Kidney capillary endothelial cell (primary cell): ENCODE data around the gene SPDEF.

Experiments used
- DNase-seq: peaks from one replicate; pipeline ENCODE4 v3.0.0-alpha.2; 2018; ENCODE audit warnings: low spot score

The SPDEF gene

DNA sequence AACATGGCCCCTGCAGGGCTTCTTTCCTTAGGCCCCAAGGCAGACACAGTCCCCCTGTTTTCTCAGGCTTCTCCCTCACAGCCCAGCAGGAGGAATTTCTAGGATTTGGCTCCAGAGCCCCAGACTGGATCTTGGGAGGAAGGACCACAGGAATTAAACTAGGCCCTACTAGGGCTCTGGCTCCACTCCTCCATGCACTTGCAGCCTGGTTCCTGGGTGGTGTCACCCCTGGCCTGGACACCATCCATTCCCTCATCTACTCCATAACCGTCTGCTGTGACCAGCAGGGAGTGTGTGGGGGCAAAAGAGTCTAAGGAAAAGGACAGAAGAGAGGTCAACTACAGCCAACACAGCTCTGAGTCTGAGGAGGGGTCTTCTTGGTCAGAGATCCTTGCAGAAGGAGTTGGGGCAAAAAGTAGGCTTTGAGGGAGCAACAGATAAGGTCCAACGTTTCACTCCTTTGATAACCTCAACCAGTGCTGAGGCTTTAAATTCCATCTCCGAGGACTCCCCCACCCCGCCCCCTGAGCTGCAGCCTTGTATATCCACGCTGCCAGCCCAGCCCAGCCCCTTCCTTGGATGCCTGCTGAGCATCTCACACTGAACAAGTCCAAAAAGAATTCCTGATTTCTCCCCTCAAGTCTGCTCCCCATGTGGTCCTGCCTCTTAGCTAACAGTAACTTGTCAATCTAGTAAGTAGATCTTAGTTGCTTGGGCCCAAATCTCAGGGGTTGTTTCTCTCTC lies 27.9 kb upstream of the SPDEF start:
- no peak for DNase-seq

DNA sequence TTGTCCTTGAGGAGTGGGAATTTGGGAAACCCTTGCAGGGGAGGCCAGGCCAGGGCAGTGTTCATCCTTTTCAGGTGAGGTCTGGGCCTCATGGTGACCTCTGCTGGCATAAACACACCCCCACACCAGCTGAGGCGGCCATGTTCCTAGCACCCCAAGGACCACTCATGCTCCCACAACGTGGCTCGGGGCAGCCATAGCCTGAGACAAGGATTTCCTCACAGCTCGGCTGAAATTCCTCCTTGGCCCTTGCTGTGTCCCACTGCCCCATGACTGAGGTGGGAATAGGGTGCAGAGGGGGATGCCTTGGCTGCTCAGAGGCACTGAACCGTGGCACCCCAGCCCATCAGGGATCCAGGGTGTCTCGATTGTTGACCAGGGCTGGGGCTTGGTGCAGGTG lies 27.3 kb upstream of the SPDEF start:
- no peak for DNase-seq

DNA sequence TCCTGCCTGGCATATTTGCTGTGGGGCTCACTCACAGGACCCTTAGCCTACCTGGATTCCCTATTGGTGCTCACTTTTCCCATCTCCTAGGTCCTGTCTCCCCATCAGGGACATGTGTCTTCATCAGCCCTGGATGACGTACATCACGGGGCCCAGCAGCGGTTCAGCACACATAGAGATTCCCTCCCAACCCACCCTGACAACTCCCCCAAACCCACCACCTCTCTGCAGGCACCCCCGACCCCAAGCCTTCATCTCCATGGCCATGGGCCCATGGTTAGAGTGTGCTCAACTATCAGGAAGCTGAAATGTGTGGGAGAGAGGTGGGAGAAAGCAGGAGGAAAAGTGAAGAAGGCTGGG lies 25.4 kb upstream of the SPDEF start:
- DNase-seq = no peak

DNA sequence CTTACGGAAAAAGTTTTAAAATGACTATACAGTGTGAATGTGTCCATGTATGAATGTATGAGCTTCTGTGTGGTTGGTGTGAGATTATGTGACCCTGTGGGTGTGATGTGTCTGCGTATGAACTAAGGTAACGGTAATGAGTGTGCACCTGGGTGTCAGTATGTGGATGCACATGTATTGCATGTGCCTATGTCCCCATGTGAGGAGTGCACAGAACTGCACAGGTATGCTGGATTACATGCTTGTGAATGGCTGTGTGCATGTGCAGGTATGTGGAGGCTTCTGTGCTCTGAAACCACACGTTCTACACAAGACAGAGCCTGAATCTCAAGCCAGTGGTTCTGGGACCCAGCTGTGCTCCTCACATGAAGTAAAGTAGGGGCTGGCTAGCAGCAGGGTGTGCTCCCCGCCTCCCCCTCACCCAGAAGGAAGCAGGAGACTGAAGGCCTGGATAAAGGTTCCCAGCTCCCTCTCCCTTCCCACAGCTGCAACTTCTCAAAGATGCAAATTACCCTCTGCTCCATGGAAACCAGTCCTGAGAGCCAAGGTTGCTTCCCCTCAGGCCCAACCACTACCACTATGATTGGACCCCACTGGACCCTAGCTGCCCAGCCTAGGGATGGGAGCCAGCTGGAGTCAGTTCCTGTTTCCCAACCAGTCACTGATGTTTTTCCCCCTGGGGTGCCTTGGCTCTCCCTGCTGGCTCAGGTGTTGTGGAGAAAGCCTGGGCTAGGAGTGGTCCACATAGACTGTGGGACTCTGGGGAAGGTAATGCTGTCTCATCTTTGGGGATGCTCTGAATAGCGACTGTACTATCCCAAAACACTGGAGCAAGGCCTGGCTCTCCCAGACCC lies 24.8 kb upstream of the SPDEF start:
- DNase-seq = no peak

DNA sequence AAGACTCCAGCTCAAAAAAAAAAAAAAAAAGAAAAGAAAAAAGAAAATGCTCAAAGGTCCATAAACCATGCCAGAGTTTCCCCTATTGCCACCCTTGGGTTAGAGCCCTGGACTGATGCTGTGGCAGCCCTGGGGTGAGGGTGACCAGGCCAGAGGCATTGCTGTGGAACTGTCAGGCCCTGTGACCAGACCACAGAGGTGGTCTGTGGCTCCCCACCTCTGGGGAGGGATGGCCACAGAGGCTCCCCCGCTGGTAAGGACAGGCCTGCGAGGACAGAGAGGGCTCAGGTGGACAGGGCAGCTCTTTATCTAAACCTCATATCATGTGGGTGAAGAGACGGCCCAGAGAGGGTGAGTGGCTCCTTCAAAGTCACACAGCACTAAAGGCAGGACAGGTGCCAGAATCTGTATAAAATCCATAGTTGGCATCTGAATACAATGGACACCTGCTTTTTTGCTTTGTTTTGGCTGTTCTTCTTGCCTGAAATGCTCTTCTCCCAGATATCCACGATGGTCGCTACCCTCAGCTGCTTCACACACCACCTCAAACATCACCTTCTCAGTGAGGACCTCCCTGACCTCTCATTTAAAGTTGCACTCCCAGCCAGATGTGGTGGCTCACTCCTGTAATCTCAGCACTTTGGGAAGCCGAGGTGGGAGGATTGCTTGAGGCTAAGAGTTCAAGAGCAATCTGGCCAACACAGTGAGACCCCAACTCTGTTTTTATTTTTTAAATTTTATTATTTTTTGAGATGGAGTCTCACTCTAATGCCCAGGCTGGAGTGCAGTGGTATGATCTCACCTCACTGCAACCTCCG lies 22.5 kb upstream of the SPDEF start:
- DNase-seq = no peak

DNA sequence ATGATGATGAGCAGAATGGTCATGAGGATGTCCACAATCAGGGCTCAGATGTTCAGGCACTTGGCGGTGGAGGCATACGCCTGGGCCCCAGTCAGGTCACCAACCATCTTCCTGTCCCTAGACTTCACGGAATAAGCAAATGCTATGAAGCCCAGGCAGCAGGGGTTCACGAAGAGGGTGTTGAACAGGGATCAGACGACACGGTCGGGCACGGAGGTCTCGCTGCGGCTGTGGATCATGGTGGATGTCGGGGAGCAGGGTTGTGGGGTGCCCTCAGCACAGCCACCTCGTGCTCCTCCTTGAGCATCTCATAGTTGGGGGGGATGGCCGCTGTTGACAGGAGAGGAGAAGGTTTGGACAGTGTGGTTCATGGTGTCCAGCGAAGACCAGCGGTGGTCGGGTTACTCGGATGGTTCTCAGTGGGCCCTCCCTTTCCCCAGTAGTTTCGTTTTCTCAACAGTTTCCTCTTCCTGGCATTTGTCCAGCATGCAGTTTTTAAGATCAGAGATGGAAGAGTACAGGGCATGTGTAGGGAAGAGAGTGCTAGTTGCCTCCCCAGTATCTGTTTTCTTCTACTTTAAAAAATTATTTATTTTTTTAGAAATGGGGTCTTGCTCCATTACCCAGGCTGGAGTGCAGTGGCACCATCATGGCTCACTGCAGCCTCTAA lies 20.3 kb upstream of the SPDEF start:
- no peak for DNase-seq

DNA sequence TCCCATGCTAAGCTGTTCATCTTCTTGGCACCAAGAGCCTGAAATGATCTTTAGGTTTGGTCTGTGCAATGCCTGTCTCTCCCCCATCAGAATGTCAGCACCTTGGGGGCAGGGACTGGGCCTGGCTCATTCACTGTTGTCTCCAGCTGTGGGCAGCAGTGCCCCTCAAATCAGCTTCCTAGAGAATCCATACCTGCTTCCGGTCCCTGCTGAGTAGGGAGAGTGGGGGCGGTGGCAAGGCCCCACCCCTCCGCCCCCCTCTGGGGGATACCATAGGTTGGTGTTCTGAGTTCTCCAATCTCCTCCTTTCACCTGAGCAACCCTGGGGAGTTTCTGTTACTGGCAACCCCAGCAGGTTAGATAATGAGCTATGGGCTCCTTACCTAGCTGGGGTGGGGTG lies 19.2 kb upstream of the SPDEF start:
- DNase-seq = no peak

DNA sequence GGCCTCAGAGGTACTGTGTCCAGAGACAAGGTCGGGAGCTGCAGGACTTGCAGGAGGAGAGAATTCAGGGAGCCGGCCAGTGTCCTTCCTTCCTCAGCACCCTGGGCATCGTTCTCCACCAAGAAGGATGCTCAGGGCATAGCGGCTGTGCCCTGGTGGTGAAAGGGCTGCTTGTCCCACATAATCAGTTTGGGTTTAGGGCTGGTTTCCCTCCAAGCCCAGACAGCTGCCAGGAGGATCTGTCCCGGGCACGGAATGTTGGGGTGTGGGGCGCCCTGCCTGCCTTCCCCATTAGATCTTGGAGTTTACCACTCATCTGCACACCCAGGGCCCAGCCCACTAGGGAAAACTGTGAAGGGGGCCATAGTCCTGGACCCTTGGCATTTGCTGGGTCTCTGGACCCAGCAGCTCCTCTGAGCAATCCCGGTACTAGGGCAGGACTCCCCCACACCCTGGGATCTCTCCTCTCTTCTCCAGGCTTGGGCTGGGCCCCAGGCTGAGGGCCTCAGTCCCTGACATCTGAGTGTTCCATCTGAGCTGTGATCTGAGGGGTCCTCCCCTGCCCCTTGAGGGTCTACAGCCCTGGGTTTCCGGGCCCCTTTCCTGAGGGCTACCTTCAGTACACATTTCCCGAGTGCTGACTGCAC lies 18.6 kb upstream of the SPDEF start:
- DNase-seq = no peak

DNA sequence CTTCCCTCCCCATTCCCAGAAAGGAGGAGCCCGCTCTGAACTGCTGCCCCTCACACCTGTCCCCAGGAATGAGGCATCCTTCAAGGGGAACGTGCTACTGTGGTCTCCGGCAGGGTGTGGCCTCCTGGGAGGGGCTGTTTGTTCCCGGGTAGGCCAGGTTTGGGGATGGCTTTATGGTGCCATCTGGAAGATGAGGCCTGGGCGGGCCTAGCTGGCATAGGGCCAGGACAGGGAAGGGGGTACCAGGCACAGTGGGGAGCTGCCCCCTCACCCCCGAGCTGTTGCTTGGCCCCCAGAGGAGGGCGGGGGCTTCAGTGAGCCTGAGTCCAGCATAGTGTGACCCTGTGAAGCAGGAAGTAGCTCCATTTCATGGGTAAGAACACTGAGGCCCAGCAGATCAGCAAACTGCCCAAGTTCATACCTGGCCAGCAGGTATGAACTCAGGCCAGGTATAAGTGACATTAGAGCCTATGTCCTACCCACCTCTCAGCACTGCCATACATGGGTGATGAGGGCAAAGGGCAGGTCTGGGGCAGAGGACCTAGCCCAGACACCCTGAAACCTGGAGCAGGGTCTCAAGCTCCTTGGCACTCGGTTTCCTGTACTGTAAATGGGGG lies 17.5 kb upstream of the SPDEF start:
- DNase-seq = no peak

DNA sequence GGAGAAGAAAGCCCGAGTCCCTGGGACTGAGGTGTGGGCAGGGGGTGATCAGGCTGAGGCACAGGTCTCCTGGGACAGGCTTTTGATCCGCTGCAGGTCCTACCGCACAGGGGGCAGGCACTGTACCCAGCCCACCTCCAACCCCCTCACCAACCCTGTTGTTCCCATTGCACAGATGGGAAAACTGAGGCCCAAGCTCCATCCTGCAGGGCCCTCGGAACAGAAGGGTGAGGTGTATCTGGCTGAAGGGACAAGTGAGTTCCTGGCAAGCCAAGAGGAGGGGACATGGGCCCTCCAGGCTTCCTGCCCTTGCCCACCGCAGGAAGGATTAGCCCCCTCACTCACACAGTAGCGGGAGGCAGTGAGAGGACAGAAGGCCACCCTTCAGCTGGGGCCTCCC lies 16.5 kb upstream of the SPDEF start:
- no peak for DNase-seq

DNA sequence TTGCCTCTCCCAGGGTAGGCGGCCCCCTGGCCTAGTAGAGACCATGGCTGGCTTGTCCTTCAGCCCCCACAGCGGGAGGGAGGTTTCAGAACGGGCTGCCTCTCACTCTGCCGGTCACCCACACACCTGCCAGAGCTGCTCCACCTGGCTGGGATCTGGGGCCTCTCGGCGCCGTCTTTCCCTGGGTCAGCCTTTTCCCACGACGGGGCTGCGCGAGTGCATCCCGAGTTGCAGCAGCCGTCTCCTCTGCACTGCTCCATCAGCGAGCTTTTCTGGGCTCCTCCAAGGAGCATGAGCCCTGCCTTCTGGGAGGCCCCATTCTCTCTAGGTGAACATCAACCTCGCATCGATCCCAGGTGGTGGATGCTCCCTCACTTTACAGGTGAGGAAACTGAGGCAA lies 15.9 kb upstream of the SPDEF start:
- no peak for DNase-seq

DNA sequence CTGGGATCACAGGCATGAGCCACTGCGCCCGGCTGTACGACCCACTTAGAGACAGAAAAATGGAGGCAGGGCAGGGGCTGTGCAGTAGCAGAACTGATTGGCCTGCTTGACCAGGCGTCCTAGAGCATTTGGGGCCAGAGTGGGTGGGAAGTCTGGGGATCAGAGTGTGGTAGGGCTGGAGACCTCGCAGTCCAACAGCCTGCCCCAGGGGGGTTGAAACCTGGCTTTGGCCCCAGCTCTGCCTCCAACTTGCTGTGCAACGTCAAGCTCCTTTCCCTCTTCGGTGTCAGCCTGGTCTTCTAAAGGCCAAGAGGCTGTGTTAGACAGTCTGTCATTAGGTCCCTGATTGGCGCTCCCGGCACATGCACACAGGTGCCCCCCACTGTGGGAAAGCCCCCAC lies 15.3 kb upstream of the SPDEF start:
- no peak for DNase-seq

DNA sequence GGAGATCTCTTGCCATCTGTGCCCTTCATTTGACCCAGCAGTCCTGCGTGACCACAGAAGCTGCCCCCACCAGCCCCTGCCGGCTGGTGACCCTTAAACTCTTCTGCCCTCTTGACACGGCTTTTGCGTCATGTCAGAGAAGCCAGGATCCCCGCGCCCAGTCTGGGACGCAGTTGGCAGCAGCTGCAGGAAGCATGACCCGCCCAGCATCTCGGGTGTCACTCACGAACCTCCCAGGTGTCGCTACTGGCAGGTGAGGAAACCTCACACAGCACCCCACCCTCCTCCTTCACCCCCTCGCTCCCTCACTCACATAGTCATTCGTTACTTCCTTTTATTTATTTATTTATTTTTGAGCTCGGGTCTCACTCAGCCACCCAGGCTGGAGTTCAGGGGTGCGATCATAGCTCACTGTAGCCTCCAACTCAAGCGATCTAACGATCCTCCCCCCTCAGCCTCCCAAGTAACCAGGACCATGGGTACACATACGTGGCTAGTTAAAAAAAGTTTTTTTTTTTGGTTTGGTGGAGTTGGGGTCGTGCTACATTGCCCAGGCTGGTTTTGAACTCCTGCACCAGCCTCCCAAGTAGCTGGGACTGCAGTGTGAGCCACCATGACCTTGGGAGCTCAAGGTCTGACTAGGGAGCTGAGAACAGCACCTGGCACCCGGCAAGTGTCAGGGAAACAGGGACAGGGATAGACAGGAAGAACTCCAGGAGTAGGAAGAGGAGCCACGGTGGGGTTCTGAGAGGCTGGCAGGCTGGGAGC lies 14.1 kb upstream of the SPDEF start:
- no peak for DNase-seq

DNA sequence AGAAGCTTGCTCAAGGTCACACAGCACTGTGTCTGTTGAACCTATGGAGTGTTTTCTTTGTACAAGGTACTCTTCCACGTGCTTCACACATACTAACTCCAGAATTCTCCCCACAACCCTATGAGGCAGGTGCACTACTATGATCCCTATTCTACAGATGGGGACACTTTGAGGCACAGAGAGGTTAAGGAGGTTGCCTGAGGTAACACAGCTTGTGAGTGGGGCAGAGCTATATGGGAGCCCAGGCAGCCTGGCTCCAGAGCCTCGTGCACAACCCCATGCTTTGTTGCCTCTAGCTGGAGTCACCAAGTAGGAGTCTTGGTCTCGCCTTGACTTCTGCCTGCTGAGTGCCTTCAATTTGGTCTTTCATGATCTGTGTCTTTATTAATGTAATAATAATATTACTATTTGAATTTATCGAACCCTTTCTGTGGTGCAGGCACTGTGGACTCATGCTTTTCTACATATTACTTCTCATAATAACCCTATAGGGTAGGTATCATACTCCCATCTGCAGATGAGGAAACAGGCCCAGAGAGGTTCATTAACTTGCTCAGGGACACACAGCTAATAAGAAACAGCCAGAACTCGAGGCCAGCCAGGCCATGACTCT lies 13.3 kb upstream of the SPDEF start:
- DNase-seq = no peak

DNA sequence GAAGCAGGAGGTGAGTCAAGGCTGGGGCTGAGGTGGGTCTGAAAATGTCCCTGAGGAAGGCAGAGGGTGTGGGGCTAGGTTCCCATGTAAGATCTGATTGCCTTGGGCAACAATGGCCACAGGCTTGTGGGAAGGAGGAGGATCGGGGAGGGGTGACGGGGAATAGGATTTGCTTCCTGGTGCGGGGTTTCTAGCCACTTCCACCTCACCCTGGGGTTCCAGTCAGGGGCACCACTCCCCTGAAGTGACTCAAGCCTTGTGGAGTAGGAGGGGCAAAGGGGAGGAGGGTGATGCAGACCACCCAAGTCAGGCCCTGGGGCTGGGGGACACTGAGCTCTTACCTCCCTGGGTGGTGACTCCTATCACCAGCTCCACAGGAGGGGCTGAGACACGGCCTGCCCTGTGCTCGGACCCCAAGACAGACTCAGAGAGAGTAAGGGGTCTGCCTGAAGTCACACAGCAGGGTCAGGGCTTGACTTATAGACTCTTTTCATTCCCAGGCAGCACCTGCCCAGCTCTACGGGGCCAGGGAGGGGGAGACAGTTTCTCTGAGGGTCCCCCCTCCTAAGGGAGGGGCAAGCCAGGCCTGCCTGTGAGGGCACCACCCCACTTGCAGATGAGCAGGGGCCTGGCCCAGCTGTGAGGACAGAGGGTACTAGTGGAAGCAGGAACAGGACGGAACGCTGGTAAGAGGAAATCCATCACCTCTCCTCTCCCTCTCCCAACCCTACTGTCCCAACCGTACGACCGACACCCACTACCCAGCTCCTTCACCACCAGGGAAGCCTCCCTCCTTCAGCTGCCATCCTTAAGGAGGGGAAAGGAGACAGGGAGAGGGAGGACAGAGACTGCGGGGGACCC lies 12.4 kb upstream of the SPDEF start:
- no peak for DNase-seq

DNA sequence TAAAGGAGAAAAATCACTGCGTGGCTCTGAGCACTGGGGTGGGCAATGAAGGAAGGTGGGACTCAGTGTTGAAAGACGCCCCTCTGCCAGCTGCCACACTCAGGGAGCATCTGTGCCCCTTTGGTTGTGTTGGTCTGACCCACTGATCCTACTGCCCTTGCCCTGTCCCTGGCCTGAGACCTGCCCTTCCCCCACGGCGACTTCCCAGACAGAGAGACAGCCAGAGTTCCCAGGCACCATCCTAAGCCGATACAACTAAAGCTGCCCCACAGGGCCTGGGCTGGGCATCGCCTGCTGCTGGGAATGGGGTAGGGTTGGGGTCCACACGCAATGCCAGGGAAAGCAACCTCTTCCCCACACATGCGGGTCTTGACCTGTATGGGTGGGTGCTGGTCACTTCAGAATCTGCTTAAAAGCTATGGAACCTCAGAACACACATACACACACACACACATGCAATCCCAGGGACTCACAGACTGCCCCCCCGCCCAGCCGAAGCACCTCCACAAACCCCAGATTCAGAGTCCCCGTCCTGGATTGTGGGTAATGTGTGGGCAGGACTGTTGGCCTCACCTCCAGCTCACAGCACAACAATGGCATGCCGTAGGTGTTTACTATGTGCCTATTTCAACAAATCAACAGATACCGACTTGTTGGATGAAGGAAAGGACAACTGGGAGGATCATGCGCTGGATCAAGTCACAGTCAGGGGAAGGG lies 10.9 kb upstream of the SPDEF start:
- DNase-seq = no peak

DNA sequence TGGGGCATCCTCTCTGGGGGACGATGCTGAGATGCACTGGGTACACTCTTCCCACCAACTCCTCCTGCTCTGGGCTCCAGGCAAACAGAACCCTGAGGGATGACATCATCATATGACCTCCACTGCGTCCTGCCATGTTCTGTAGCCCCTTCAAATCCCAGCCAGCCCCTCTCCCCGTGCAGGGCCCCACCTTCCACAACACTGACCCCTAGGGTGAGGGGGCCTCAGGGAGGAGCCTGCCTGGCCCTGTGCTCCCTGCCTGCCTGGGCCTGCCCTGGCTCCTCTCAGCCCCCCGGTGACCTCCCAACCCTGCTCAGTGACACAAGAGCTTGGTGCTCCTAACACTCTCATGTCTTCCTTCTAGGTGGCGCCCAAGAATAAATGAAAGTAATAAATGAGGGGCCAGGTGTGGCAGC lies 9.6 kb upstream of the SPDEF start:
- no peak for DNase-seq

DNA sequence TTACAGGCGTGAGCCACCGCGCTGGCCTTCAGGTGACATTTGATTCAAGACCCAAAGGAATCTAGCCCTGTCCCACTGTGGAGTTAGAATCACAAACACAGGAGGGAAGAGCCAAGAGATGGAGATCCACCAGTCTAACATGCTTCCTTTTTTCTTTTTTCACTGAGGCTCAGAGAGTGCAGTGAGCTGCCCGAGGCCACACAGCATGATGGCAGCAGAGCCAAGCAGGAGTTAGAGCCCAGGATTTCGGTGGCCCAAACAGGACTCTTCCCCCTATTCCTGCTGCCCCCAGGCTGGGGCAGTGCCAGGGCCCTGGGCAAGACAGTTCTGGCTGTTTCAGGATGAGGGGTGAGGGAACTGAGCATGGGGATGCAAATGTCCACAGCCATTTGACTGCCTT lies 8.1 kb upstream of the SPDEF start:
- no peak for DNase-seq

DNA sequence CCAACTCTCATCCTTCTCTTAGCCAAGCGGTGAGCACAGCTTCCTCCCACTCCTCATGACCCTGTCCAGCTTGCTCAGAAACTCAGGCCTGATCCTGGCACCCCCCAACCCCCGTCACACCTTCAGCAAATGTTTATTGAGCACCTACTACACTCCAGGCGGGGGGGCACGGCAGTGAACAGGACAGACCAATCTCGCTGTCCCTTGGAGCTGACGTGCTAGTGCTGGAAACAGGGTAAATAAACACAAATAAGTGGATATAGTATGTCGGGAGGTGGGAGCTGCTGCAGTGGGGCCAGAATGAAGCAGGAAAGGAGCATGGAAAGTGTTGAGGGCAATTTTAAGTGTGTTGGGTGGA lies 7.4 kb upstream of the SPDEF start:
- DNase-seq = no peak
